Raji (cell line): Measurements from ENCODE around the gene CCSER2.

Experiments
- POLR2A ChIP-seq: IDR thresholded peaks from 2 replicates; pipeline ENCODE4 v1.6.1; 2011; ENCODE audit warnings: low read depth, low read length, control low read depth; ENCODE audit not compliant: insufficient read depth

CCSER2 gene

DNA sequence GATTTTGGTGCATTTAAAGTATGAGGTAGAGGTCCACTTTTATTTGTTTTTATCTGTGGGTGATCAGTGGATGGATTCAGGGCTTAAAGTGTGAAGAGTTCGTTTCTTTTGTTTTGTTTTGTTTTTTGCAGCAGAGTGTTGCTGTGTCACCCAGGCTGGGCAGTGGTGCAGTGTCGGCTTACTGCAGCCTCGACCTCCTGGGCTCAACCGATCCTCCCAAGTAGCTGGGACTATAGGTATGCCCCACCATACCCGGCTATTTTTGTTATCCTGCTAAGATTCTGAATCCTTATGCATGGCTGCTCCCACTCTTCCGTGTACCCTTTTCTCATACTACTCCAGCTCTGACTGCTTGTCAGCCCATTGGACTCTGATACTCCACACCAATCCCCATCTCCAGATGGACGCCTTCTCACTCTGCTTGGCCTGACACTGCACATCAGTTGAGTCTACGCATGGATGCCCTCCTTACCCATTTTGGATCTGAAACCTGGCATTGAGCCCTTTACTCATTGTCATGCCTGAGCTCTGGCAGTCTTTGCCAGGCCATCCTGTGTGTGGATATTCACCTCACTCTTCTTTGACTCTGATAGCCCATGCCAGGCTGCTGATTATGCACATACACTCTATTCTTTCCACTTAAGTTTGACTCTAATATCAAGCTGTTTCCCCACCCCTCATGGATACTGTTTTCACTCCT is 119.5 kb downstream of the CCSER2 start:
- TF ChIP-seq POLR2A, result no peak

DNA sequence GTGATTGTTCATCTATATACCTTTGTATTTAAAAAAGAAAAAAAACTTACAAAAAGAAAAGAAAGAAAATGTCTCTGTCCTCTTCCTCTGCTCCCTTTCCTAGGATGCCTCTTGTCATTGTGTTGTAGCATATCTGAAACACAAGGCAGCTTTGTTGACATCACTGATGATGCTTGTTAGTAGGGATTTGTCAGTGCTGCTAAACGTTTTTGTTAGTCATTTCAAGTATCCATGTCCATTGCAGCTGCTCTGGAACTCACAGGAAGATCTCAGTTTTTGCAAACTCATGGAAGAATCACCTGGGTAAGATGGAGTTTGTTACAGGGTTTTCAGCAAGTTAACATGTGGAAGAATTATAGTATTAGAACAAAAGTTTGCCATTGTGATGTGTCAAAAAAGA is 123.6 kb downstream of the CCSER2 start:
- no peak for TF ChIP-seq POLR2A

DNA sequence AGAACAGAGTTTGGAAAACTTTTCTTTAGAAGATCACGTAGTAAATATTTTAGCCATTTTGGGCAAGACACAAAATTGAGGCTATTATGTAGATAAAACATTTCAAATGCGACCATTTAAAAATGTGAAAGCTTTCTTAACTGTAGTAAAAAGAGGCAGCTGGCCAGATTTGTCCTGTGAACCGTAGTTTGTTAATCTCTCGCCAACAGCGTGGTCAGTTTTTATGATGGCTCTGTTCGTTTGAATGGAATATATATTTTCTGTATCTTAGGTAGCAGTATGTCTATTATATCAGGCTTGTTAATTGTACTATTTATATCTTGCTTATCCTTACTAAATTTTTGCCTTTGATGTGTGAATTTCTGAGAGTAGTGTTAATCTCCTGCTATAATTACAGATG is 124.9 kb downstream of the CCSER2 start:
- no peak for TF ChIP-seq POLR2A

DNA sequence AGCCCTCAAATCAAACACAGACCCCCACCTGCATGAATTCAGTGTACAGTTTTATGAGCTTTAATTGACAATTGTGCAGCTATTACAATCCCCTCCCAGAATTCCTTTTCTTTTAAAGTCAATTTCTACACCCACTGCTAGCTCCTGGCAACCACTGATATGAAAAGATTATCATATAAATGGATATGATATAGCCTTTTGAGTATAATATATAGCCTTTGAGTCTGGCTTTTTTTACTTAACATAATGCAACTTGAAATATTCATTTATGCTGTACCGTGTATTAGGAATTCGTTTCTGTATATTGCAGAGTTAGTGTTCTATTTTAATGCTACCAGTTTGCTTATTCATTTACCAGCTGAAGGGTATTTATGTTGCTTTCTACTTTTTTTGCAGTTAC is 127.7 kb downstream of the CCSER2 start:
- no peak for TF ChIP-seq POLR2A

DNA sequence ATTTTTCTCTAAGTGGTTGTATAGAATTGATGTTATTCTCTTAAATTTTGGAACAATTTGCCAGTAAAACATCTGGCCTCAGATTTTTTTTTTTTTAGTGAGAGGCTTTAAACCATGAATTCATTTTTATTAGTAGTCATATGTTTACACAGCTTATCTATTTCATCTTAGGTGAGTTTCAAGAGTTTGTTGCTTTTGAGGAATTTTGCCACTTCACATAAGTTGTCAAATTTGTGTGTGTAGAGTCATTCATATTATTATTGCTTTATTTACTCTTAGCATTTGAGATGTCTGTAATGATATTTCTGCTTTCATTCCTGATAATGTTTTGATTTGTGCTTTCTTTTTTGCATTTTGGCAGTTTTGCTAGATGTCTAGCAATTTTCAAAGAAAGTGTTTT is 132.1 kb downstream of the CCSER2 start:
- TF ChIP-seq POLR2A, result no peak

DNA sequence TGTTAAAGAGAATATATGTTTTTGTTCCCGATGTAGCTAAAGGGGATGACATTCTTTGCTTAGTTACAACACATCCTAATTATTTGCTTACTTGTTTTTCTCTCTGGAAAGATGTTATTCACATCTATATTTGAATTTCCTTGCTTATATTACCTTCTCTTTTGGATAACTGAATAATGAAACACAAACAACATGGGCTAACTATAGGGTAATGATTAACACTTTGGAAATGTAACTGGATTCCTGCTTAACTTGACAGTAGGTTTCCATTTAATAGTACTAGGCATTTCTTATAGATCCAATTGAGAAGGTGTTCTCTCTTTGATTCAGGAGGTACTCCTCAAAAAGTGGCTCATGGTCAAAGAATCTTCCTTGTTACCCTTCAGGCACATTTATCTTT is 141.1 kb downstream of the CCSER2 start:
- no peak for TF ChIP-seq POLR2A

DNA sequence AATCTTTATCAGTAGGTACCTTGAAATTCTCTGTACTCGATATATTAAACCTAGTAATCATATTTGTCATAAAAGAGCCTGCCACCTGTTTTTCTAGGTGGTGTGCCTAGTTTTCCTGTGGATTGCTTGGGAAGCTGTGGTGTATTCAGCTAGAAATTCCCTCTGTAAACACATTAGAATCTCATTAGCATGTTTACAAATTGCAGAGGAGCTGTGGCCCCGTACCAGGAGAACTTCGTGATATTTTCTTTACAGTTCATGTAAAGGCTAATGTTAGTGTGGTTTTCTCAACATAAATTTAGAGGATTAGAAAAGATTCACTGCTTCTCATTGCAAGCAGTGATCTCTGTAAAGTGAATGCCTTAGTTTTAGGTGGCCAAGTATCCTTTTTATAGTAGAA is 144.7 kb downstream of the CCSER2 start:
- no peak for TF ChIP-seq POLR2A

DNA sequence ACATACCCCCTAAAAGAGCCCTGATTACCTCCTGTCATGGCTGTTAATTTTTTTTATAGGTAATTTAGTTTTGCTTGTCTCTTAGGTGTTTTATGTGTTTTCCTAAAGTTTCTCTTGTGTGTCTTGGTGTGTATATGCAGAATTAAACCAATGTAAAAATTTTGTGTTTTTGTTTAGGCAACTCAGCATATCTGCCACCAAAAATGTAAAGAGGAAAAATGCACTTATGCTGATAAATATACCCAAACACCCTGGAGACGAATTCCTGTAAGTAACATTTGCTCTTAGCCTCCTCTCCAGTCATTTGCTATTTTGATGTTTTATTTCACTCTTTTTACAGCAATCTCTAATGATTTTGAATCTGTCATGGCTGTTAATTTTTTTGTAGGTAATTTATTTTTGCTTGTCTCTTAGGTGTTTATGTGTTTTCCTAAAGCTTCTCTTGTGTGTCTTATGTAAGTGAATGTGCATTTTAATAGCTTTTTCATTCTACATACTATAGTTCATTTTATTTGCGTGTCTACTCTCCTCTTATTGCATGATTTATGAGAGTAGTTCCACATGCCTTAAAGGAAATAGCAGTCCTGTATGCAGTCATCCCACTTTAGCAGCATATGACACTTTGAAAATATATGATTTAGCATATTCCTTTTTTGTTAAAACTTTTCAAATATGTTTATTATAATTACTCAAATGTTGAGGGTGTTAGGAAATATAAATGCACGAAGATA is 149.2 kb downstream of the CCSER2 start:
- TF ChIP-seq POLR2A, result no peak

DNA sequence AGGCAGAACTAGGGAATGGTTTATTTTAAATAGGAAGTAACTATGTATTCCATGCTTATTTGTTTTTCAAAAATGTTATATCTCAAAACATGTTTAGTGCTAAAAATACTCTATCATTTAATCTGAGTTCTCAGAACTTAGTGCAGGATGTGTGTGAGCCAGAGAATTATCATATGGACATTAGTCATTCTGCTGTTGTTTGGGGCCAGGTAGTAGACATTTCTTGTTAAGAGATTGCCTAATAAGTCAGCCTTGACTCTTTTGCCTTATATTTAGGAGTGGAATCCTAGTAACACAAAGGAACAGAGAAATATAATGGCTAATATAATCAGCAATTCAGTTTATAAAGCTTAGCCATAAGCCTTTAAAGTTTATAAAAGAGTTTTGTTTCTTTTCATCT is 149.8 kb downstream of the CCSER2 start:
- TF ChIP-seq POLR2A, result no peak

DNA sequence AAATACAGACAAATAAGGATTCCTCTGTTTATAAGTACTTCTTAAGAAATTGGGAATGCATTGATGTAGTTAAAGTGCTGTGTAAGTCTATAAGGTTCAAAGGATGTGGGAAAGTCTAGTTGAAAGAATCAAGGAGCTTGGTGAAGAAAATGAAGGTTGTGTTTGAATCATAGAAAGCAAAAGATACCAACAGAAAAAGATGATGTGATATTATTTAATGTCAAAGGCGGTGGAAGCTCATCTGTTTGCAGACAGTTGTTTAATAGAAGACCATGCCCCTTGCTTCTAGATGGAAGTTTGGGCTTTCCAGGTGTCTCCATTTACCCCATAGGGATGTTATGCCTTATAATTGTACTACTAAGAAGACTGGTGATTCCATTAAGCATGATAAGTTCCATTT is 150.3 kb downstream of the CCSER2 start:
- TF ChIP-seq POLR2A, result no peak

DNA sequence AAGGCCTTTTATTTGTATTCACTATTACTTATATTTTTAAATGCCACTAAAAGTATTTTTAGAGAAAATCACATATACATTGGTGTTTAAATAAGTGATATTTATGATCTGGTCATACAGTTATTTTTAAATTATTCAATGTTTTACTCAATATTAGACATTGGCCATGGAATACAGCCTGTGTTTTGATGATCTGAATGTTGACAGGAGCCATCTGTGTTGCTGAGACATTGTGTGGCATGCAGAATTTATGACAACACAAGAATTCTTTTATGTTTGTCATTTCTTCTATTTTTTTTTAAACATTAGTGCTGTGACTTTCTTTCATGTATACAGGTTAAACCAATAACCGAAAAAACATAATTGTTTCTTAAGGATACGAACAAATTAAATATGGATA is 156.2 kb downstream of the CCSER2 start:
- no peak for TF ChIP-seq POLR2A

DNA sequence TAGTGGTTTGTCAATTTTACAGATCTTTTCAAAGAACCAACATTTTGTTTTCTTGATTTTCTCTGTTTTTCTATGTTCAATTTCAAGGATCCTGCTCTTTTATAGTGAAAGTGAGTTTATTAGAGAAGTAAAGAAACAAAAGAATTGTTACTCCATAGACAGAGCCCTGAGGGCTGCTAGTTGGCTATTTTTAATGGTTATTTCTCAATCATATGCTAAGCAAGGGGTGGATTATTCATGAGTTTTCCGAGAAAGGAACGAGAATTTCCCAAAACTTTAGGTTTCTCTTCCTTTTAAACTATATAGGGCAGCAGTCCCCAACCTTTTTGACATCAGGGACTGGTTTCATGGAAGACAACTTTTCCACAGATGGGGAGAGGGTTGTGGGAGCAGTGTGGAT is 165.0 kb downstream of the CCSER2 start:
- no peak for TF ChIP-seq POLR2A

DNA sequence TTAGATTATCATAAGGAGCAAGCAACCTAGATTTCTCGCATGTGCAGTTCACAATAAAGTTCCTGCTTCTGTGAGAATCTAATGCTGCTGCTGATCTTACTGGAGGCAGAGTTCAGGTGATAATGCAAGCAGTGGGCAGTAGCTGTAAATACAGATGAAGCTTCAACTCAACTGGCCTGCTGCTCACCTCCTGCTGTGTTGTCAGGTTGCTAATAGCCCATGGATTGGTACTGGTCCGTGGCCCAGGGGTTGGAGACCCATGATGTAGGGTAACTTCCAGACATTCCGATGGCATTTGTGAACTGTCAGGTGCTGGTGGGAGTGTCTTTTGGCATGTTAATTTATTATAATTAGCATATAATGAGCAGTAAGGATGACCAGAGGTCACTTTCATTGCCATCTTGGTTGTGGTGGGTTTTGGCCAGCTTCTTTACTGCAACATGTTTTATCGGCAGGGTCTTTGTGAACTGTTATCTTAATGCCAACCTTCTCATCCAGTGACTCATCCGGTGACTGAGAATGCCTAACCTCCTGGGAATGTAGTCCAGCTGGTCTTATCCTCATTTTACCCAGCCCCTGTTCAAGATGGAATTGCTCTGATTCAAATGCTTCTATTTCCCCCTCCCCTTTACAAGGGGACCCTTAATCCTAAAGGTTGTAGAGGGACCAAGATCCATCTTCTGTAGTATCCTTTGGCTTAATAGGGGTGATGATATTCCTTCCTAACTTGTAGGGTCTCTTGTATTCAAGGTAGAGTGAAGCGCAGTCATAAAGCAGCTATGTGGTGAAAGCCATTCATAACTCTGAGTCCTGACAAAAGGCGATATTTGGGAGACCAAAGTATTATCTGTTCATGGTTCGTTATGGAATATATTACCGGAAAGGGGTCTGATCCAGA is 165.8 kb downstream of the CCSER2 start:
- TF ChIP-seq POLR2A, result no peak

DNA sequence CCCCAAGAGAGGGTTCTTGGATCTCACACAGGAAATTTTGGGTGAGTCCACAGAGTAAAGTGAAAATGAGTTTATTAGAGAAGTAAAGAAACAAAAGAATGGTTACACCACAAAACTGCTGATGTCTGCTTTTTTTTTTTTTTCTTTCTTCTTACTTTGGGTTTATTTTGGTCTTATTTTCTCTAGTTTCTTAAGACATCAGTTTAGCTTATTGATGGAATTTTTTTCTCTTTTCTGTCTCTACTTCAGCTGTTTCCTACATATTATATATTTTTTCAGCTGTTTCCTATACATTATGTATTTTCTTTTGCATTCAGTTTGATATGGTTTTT is 166.4 kb downstream of the CCSER2 start:
- no peak for TF ChIP-seq POLR2A

DNA sequence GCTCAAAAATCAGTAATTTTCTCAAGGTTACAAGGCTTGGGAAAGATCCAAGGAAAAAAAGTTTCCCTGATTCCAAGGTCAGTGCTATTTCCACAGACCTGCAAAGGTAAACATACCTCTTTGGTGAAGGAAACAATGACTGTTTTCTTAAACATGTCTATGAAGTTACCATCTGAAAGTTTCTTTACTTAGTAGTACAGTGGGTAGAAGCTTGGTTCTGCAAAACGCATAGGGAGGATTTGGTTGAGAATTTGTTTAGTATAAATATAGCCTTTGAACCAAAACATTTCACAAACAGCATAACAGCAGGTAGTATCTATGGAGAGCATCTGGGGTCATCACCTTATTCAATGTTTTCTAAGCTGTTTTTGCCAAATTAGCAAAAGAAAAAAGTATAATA is 169.6 kb downstream of the CCSER2 start:
- no peak for TF ChIP-seq POLR2A

DNA sequence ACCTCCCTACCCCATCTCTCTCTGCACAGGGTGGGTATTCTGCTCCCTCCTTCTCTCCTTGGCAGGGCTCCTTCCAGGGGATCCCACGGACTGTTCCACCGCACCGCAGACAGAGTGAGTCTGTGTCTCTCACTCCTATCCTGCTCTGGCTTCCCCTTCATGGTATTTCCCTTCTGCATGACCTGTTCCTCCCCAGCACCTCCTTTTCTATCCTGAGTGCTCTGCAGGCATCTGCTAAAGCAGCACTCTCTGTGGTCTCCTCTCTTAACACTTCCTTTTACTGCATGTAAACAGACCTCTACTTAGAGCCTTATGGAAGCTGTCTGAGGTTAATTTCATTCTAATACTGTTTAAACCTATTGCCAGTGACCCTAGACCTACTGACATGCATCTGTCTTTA is 171.5 kb downstream of the CCSER2 start:
- TF ChIP-seq POLR2A, result no peak

DNA sequence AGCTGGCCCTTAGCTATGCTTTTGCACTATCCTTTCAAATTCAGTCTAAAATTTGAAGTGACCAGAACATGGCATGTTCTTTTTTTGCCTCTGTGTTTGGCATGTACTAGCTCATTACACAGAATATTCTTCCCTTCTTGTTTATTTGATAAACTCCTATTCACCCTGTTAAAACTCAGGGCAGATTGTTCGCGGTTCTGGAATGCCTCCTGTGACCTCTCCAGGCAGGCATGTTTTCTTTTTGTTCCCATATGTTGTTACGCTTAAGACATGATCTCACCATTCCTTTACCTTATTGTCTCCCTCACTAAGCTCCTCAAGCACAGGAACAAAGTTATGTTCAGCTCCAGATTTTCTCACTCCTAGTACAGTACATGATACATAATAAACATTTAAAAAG is 181.7 kb downstream of the CCSER2 start:
- no peak for TF ChIP-seq POLR2A

DNA sequence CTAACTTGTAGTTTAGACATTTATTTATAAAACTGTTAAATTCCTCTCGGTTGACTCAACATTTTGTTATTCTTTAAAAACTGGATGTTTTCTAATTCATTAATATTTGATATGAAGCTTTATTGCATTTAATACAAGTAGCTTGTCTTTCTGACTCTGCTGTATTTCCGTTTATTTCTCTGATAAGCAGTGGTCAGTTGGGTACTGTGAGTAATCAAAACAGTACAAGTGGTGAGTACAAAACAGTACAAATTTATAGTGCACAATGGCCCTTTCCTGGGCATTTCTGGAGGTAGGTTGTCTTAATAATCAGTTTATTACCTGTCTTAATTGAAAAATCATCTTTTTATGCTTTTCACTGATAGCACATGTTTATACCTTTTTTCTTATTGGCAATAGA is 182.7 kb downstream of the CCSER2 start:
- no peak for TF ChIP-seq POLR2A
